Stimulated activated CD8-positive, alpha-beta memory T cell treated with anti-CD3 and anti-CD28 coated beads, Interleukin-4, amount 100 ng/mL, for 24 hours (primary cell): ENCODE measurements around the gene CDC40.

Source experiments
- DNase-seq: peaks from one replicate; pipeline ENCODE4 v3.0.0-alpha.2; 2020; ENCODE audit warnings: low read depth

Gene CDC40

DNA sequence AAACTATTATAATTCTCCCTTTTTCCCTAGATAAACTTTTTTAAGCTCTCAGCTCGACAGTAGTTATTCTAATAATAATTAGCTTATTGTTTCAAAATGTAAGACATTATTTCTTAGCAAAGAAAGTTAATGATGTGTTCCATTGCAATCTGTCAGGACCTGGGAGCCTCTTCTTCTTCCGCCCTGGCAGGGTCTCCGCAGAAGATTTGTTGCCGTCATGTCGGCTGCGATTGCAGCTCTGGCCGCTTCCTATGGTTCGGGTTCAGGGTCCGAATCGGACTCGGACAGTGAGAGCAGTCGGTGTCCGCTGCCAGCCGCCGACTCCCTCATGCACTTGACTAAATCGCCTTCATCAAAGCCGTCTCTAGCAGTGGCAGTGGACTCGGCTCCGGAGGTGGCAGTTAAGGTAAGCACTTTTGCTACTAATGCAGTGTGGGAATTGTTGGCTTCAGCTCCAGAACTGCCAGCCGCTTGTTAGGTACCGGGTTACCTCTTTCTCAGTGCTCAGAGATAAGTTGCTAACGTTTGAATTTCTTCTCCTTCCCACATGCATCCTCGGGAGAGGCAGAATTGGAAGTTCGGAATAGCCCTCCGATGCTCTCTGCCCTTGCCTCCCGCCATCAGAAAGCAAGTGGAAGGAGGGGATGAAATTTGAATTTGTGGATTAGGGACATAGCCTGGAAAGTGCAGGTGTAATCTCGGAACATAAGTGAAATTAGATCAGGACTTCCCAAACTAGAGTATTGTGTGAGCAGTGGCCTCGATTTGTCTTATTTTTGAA, at the start of gene CDC40:
CDC40 (plus strand) TSS at position 200 of the 781 bp plus-strand sequence; CDS start at position 218, 18 bp downstream.
- DNase-seq: peak; percentile 25

GRCh38 chr6:110137924-110138887, 42.0 kb upstream of the CDC40 start:
- DNase-seq: no peak

GRCh38 chr6:110139052-110139451, 41.2 kb upstream of the CDC40 start:
- DNase-seq: no peak

DNA sequence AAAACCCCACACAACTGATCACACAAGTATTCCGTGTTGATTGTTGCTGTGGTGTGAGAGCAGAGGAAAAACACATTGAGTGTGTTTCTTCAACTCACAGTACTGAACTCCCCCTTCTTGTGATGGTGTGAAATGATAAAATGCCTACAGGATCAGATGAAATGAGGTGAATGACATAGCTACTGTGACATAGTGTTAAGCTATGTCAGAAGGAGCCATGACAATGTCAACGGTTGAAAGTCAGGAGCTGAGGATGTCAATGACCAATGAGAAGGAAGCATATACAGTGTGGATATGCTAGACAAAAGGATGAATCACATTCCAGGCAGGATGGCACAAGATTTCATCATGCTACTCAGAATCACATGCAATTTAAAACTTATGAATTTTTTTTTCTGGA, 39.6 kb upstream of the CDC40 start:
- DNase-seq: no peak

DNA sequence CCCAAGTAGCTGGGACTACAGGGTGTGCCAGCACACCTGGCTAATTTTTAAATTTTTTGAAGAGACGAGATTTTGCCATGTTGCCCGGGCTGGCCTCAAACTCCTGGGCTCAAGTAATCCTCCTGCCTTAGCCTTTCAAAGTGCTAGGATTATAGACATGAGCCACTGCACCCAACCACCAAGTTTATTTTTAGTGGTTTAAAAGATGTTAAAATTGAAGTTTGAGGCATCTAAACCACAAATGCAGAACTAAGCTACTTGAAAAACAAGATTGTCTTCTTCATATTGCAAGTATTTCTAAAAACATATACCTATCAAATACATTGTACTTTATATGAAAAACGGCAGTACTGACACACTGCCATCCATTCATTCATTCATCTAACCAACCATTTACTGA, 32.4 kb upstream of the CDC40 start:
- DNase-seq: no peak

GRCh38 chr6:110158479-110158878, 21.7 kb upstream of the CDC40 start:
- no peak for DNase-seq

DNA sequence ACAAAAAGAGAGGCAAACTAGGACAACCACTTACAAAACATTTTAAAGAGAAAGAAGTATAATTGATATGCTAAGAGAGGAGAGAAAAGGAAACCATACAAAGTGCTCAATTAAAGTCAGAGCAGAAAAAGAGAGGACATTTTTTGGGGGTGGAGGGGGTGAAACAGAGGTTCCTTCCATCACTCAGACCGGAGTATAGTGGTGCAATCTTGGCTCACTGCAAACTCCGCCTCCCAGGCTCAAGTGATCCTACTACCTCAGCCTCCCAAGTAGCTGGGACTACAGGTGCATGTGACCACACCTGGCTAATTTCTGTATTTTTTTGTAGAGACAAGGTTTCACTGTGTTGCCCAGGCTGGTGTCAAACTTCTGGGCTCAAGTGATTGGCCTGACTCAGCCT, 10.1 kb upstream of the CDC40 start:
- DNase-seq: no peak

DNA sequence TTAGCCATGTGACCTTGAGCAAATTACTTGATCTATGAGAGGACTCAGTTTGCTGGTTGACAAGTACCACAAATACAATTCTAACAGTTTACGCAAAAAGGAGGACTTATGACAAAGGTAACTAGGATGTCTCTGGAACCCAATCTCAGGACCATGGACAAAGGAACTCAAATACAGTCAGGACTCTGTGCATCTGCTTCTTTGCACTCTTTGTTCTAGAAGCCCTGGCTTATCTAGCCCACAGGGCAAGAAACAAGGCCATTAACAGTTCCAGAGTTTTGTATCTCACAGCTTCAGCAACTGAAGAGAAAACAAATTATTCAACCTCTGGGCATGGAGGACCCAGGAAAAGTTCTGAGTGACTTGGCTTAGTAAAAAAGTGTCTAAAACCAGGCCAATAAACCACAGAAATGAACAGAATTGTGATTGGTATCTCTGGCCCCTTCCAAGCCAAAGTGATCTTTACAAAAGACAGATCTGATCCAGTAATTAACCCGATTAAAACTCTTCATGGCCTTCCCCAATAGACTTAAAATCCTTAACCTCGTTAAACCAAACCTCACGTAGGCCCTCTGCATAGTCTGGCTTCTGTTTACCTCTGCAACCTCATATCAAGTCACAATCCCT, 6.6 kb upstream of the CDC40 start:
- no peak for DNase-seq

DNA sequence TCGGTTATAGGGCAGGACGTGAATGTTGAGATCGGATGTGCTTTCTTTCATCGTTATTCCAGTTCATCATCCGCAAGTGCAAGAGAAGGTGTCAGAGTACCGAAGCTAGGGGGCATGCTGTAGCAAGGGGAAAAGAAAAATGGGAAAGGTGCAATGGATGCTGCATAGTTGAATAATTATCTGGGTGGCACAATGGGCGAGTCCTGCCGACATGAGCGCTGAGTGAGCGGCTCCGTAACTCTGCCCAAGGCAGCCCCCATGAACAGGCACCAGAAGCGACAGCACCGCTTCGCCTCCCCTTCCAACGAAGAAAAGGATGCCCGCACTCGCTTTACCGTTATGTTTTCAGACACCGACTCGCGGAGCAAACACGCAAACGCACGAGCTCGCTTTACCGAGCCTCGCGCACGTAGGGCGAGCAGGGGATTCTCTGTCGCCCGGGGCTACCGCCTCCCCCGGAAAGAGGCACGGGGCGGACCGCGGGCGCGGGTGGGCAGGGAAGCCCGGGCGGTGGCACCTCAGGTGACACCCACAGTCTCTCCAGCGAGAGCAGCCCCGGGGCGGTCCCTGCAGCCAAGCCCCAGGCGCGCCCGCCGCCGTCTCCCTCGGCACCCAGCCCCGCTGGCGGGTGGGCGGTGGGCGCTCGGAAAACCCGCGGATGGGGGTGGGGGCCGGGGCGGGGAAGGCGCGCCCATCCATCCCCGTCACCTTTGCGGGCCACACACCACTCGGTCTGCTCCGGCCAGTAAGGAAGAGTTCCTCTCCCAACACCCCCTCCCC, 1.4 kb upstream of the CDC40 start:
- DNase-seq: peak; percentile 44

DNA sequence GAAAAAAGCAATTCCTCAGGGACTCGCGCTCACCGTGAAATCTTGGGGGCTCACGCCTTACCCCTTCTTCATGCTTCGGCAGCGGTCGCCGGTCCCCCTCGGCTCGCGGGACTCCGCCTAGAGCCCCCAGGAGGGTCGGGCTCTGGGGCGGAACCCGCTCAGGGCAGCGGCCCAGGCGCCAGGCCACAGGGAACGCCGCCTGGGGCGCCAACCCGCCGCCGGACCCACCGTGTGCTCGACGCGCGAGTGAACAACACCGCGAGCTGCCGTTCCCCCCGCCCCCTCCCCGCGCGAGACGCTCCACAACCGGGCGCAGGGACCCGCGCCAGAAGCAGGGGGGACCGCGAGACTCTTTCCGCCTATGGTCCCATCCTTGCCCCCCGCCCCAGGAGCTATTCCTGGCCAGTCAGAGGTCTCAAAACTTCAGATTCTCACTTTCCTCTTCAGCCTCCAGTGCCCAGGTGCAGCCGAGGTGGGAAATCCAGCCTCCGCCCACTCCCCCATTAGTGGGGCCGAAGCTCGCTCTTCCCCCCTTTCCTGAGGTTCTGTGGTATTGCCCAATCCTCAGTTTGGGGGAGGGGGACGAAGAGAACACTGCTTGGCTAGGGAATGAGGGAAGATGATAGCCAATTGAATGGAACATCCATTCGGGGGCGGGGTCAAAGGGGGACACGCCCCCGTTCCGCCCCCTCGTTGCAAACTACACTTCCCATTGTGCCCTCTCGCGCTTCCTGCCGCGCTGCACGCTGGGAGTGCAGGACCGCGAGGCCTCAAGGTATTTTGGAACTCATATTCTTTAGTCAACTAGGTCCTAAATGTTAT, 610 bp upstream of the CDC40 start, which contains the start of gene WASF1:
WASF1 (minus strand) TSS at position 265 of the 822 bp plus-strand sequence. CDS start 52,069 bp downstream, outside the sequence.
- DNase-seq: peak; percentile 85

- no peak for DNase-seq
Observed at GRCh38 chr6:110181131-110182030, 1.2 kb downstream of the CDC40 start.

GRCh38 chr6:110183292-110183885, 3.2 kb downstream of the CDC40 start:
- no peak for DNase-seq

- no peak for DNase-seq
Observed at GRCh38 chr6:110185879-110186278, 5.7 kb downstream of the CDC40 start.

DNA sequence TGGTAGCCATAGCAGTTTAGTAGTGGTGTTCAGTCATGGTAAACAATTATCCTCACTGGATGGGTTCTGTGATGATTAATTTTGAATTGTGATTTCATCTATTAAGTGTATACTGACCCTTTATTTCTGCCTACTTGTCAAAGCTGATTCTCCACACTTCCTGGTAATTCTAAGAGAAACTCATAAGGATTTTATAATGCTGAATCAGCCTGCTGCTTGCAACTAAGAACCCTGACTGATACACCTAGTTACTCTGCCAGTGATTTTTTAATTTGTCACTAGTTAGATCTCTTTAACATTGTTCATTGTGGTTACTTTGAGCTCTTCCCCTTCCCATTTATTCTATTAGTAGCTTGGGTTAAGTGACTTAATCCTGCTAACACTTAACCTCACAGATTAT, 8.6 kb downstream of the CDC40 start:
- DNase-seq: no peak

DNA sequence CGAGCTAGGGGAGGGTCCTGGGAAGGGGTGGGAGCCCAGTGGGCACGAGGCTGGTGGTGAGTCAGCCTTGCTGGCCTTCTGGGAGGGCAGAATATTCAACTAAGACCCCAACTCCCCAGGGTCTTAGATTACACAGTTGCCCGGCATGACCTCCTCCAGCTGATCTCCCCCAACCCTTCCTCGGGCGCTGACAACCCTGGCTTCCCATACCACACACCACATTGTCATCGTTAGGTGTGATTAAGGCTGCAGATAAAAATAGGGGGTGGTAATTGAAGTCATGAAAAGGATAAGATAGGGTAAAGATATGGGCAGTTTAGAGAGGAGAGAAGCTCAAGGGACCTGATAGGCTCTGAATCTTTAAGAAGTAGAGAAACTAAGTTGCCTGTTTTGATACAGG, 10.5 kb downstream of the CDC40 start:
- DNase-seq: no peak

DNA sequence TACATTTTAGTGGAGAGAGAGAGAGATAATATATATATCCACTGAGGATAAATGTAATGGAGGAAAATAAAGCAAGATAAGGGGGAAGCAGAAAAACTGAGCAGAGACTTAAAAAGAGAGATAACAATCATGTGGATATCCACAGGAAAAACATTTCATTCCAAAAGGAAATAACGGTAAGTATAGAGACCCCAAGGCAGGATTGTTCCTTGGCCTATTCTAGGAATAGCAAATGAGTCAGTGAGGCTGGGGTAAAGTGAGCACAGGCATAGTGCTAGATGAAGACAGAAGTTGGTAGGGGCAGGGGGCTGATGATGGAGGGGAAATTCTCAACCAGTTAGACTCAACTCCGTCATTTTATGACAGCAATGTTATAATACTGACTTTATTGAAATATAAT, 11.2 kb downstream of the CDC40 start:
- no peak for DNase-seq

GRCh38 chr6:110195639-110196038, 15.4 kb downstream of the CDC40 start:
- no peak for DNase-seq

GRCh38 chr6:110196874-110197273, 16.6 kb downstream of the CDC40 start:
- DNase-seq: no peak

- DNase-seq: no peak
Observed at GRCh38 chr6:110198561-110198960, 18.3 kb downstream of the CDC40 start.
